HCT116 (cell line): ENCODE data around the gene SLC41A3. TPM values are rescaled to one million over a fixed set of nuclear protein-coding genes. Genes with fewer than 3 reads are reported as not detected.

ENCODE experiments used
- ATAC-seq: fragments of 200-7000 bp; cut with Tn5 transposase; 2 replicates; pipeline ENCODE4 v1.9.1; 2020; ENCODE audit warnings: mild to moderate bottlenecking, moderate library complexity
- BruUV-seq: library from RNA; stranded (reverse); fragments of 400-500 nt; replicated peaks from 2 replicates; lab custom pipeline; 2021; lab: Mats Ljungman, UMichigan
- CTCF ChIA-PET: fragments of 300-600 bp; sonication (Branson Sonifier 250); formaldehyde crosslinking; loops from one replicate; lab custom pipeline; 2021; ENCODE audit warnings: antibody characterized with exemption; lab: Charles Lee
- POLR2A ChIA-PET: fragments of 300-600, 350-600 bp; sonication (Branson Sonifier 250); formaldehyde crosslinking; loops from one replicate; lab custom pipeline; 2021; ENCODE audit warnings: antibody characterized with exemption; lab: Charles Lee
- RAD21 ChIA-PET, 2 experiments: fragments of 300-600 bp; sonication (Branson Sonifier 250); formaldehyde crosslinking; loops; one replicate each; lab custom pipeline; 2023; ENCODE audit warnings: low total read pairs in 2 of 2; ENCODE audit not compliant: uncharacterized antibody in 2 of 2, unreplicated experiment in 2 of 2, low non-redundant PET in 1 of 2; lab: Charles Lee
- DNase-seq: peaks from one replicate; pipeline ENCODE4 v3.0.0-alpha.2; 2010; ENCODE audit warnings: low read depth, low spot score
- H2AFZ ChIP-seq: fragments of 200-600 bp; shearing (Covaris generic), sonication (generic); 2 replicates; pipeline ENCODE4 v1.6.1; 2017; ENCODE audit warnings: low read depth, mixed run types, mixed read lengths, antibody characterized with exemption, low read length; ENCODE audit not compliant: poor library complexity, severe bottlenecking
- H3K27ac ChIP-seq: 2 replicates; pipeline ENCODE4 v1.5.1; 2012; ENCODE audit warnings: low read depth, low read length
- H3K27me3 ChIP-seq: fragments of 200-600 bp; sonication (generic); 2 replicates; pipeline ENCODE4 v1.6.1; 2016; ENCODE audit warnings: mixed run types, low read length, mixed read lengths; ENCODE audit not compliant: insufficient read depth
- H3K36me3 ChIP-seq, 2 experiments: fragments of 200-500 bp in 1 of 2; fragments of 200-600 bp in 1 of 2; sonication (Bioruptor generic) in 1 of 2; sonication (generic) in 1 of 2; 2 replicates each; pipeline versions ENCODE4 v1.5.1 to v1.6.1; 2014 to 2016; ENCODE audit warnings: low read length in 2 of 2, inconsistent platforms in 1 of 2, mixed read lengths in 1 of 2, mixed run types in 1 of 2; ENCODE audit not compliant: insufficient read depth in 2 of 2, control insufficient read depth in 1 of 2
- H3K4me1 ChIP-seq, 2 experiments: fragments of 200-600 bp in 1 of 2; sonication (generic) in 1 of 2; 2 replicates each; pipeline versions ENCODE4 v1.5.1 to v1.6.1; 2012 to 2017; ENCODE audit warnings: low read length in 2 of 2, inconsistent platforms in 1 of 2, mild to moderate bottlenecking in 1 of 2, mixed read lengths in 1 of 2, mixed run types in 1 of 2, moderate library complexity in 1 of 2; ENCODE audit not compliant: insufficient read depth in 2 of 2, control insufficient read depth in 1 of 2
- H3K4me2 ChIP-seq: fragments of 200-600 bp; sonication (generic); 2 replicates; pipeline ENCODE4 v1.6.1; 2017; ENCODE audit warnings: mixed run types, low read length, mixed read lengths
- H3K4me3 ChIP-seq, 2 experiments: fragments of 200-600 bp in 1 of 2; sonication (generic) in 1 of 2; replicated peaks in 1 of 2; 2 replicates each; pipeline ENCODE4 v1.5.1; 2011 to 2016; ENCODE audit warnings: low read length in 2 of 2, control low read depth in 1 of 2, low read depth in 1 of 2, mild to moderate bottlenecking in 1 of 2, mixed read lengths in 1 of 2, mixed run types in 1 of 2
- H3K79me2 ChIP-seq: fragments of 200-600 bp; sonication (generic); 2 replicates; pipeline ENCODE4 v1.6.1; 2017; ENCODE audit warnings: mild to moderate bottlenecking, mixed run types, low read length, moderate library complexity, mixed read lengths; ENCODE audit not compliant: insufficient read depth
- H3K9ac ChIP-seq: fragments of 200-600 bp; sonication (generic); 2 replicates; pipeline ENCODE4 v1.6.1; 2016; ENCODE audit warnings: low read length, mixed read lengths
- H3K9me2 ChIP-seq: fragments of 200-600 bp; sonication (generic), shearing (Covaris generic); 2 replicates; pipeline ENCODE4 v1.6.1; 2017; ENCODE audit warnings: mixed run types, mild to moderate bottlenecking, moderate library complexity; ENCODE audit not compliant: insufficient read depth
- H3K9me3 ChIP-seq, 2 experiments: fragments of 200-500 bp in 1 of 2; fragments of 200-600 bp in 1 of 2; sonication (Bioruptor generic) in 1 of 2; sonication (generic) in 1 of 2; 2 replicates each; pipeline ENCODE4 v1.6.1; 2014 to 2017; ENCODE audit warnings: low read length in 2 of 2, mixed read lengths in 2 of 2, inconsistent platforms in 1 of 2, low read depth in 1 of 2, mild to moderate bottlenecking in 1 of 2, mixed run types in 1 of 2, moderate library complexity in 1 of 2; ENCODE audit not compliant: control insufficient read depth in 1 of 2, insufficient read depth in 1 of 2
- H4K20me1 ChIP-seq: fragments of 200-600 bp; sonication (generic), shearing (Covaris generic); 2 replicates; pipeline ENCODE4 v1.6.1; 2017; ENCODE audit warnings: mixed run types, mild to moderate bottlenecking, moderate library complexity; ENCODE audit not compliant: insufficient read depth
- CEBPB ChIP-seq: IDR thresholded peaks from 2 replicates; pipeline ENCODE4 v1.6.1; 2012; ENCODE audit warnings: low read depth
- CTCF ChIP-seq, 3 experiments: fragments of 200-600 bp in 1 of 3; sonication (generic) in 1 of 3; IDR thresholded peaks in 2 of 3; conservative IDR thresholded peaks in 1 of 3; 2 replicates each; pipeline ENCODE4 v1.5.1; 2012 to 2017; ENCODE audit warnings: low read depth in 2 of 3, low read length in 2 of 3, antibody characterized with exemption in 1 of 3, borderline replicate concordance in 1 of 3, control low read depth in 1 of 3, mild to moderate bottlenecking in 1 of 3, mixed read lengths in 1 of 3, mixed run types in 1 of 3, moderate library complexity in 1 of 3; ENCODE audit not compliant: insufficient read depth in 1 of 3
- POLR2AphosphoS5 ChIP-seq: IDR thresholded peaks from 2 replicates; pipeline ENCODE4 v1.6.1; 2011; ENCODE audit warnings: mild to moderate bottlenecking, low read depth, low read length, moderate library complexity
- RAD21 ChIP-seq: IDR thresholded peaks from 2 replicates; pipeline ENCODE4 v1.6.1; 2012; ENCODE audit warnings: low read depth, mild to moderate bottlenecking
- SIN3A ChIP-seq: IDR thresholded peaks from 2 replicates; pipeline ENCODE4 v1.6.1; 2012; ENCODE audit warnings: low read depth
- ZFX ChIP-seq: fragments of 450-650 bp; IDR thresholded peaks from 2 replicates; pipeline ENCODE4 v1.6.1; 2017
- ZNF274 ChIP-seq: fragments of 200-500 bp; sonication (Bioruptor generic); IDR thresholded peaks from 2 replicates; pipeline ENCODE4 v1.6.1; 2014; ENCODE audit warnings: mild to moderate bottlenecking, low read depth, low read length, inconsistent platforms
- intact Hi-C: fragments of 100-400 bp; cut with micrococcal nuclease; formaldehyde crosslinking; loops from 2 replicates; pipeline ENCODE4 v1.10.0; 2022
- total RNA-seq: library from RNA; stranded (reverse); gene quantifications from one replicate; pipeline ENCODE4 v1.2.1, GENCODE V29; 2021; ENCODE audit not compliant: unreplicated experiment

Gene SLC41A3
- total RNA-seq, 1 experiment from 2014 or later, result 45.9 TPM

GRCh38 chr3:126114443-126115386, 30.8 kb upstream of the SLC41A3 start:
- intact Hi-C loops, result loop anchor here (5.0 to 10.0 kb wide), 2 partner anchors 142 to 190 kb away; no protein-coding TSS in a partner anchor
- no peak for TF ChIP-seq SIN3A
- no peak for TF ChIP-seq ZNF274
- no peak for TF ChIP-seq CEBPB
- TF ChIP-seq ZFX, result no peak
- TF ChIP-seq POLR2AphosphoS5, result no peak
- no peak for TF ChIP-seq CTCF (IDR thresholded peaks at IDR 0.05 in 2 of 3, conservative IDR thresholded peaks at IDR 0.05 in 1 of 3; ENCODE audit: borderline replicate concordance in 1 of 3, insufficient read depth in 1 of 3, low read depth in 2 of 3, low read length in 2 of 3)
- TF ChIP-seq RAD21, result no peak
- no peak overlapping the region for H3K9ac ChIP-seq
- H3K79me2 ChIP-seq, result no peaks in the 10 kb centered on the region
- H3K27me3 ChIP-seq, result no peaks in the 10 kb centered on the region
- peaks cover 8 to 10% of the 10 kb centered on the region in 2 experiments; a peak in 3 of 4 replicates for H3K4me1 ChIP-seq
- DNase-seq, result no peak
- CTCF ChIA-PET, result interaction anchor here (0.6 kb wide), 1 partner anchor 13 kb away, joined by 3 read pairs; no protein-coding TSS in a partner anchor
- H2AFZ ChIP-seq, result no peak overlapping the region
- H3K4me2 ChIP-seq, result no peak overlapping the region
- BruUV-seq, result no TSS peak
- H3K4me3 ChIP-seq, result no peak overlapping the region
- H3K9me3 ChIP-seq, result no peaks in the 10 kb centered on the region
- RAD21 ChIA-PET, result no interaction called here
- POLR2A ChIA-PET, result no interaction called here
- H3K27ac ChIP-seq, result no peak overlapping the region
- no peak for ATAC-seq
- no peaks in the 10 kb centered on the region for H3K9me2 ChIP-seq
- H4K20me1 ChIP-seq, result no peaks in the 10 kb centered on the region
- H3K36me3 ChIP-seq, result no peaks in the 10 kb centered on the region
